ENCODE results near the gene GEMIN2.

GRCh38 chr14:39181693-39182047, 67.5 kb downstream of the GEMIN2 start:
- TF ChIP-seq CTCF (IDR thresholded peaks at IDR 0.05) (no peak), POLR2A (IDR thresholded peaks at IDR 0.05) (no peak)
